Osteoblast (primary cell): ENCODE measurements around the gene RNGTT. TPM values are rescaled to one million over a fixed set of nuclear protein-coding genes. Genes with fewer than 3 reads are reported as not detected.

Source experiments
- DNase-seq: peaks from one replicate; pipeline ENCODE4 v3.0.0; 2011; ENCODE audit warnings: low spot score, mixed read lengths; ENCODE audit not compliant: insufficient read length; ENCODE audit errors: missing footprints
- H2AFZ ChIP-seq: 2 replicates; pipeline ENCODE4 v1.6.0; 2011; ENCODE audit warnings: mild to moderate bottlenecking, low read length
- H3K27ac ChIP-seq: 2 replicates; pipeline ENCODE4 v1.5.1; 2011; ENCODE audit warnings: mild to moderate bottlenecking, low read depth, low read length, moderate library complexity
- H3K27me3 ChIP-seq: 2 replicates; pipeline ENCODE4 v1.6.0; 2012; ENCODE audit warnings: mild to moderate bottlenecking, control low read depth, inconsistent platforms, low read length, moderate library complexity; ENCODE audit not compliant: insufficient read depth
- H3K36me3 ChIP-seq: 2 replicates; pipeline ENCODE4 v1.5.1; 2011; ENCODE audit warnings: mild to moderate bottlenecking, low read length, control low read depth, moderate library complexity; ENCODE audit not compliant: insufficient read depth
- H3K4me1 ChIP-seq: 2 replicates; pipeline ENCODE4 v1.5.1; 2011; ENCODE audit warnings: mild to moderate bottlenecking, low read length, control low read depth, moderate library complexity; ENCODE audit not compliant: insufficient read depth
- H3K4me2 ChIP-seq: 2 replicates; pipeline ENCODE4 v1.6.0; 2011; ENCODE audit warnings: mild to moderate bottlenecking, low read length; ENCODE audit not compliant: insufficient read depth
- H3K4me3 ChIP-seq: fragments of 200-600 bp; sonication (generic); 3 replicates; pipeline ENCODE4 v1.5.1; 2012; ENCODE audit warnings: mild to moderate bottlenecking, low read length, inconsistent platforms; ENCODE audit not compliant: insufficient read depth
- H3K79me2 ChIP-seq: 2 replicates; pipeline ENCODE4 v1.6.0; 2012; ENCODE audit warnings: mild to moderate bottlenecking, low read length, control low read depth, inconsistent platforms; ENCODE audit not compliant: insufficient read depth
- H3K9me3 ChIP-seq: 2 replicates; pipeline ENCODE4 v1.5.1; 2011; ENCODE audit warnings: low read depth, low read length, control low read depth
- H4K20me1 ChIP-seq: 2 replicates; pipeline ENCODE4 v1.6.0; 2012; ENCODE audit warnings: mild to moderate bottlenecking, low read length, control low read depth; ENCODE audit not compliant: insufficient read depth
- CTCF ChIP-seq: IDR thresholded peaks from 2 replicates; pipeline ENCODE4 v1.5.1; 2011; ENCODE audit warnings: mild to moderate bottlenecking, low read depth, low read length, moderate library complexity; ENCODE audit errors: extremely low read depth
- total RNA-seq: library from RNA; depleted of rRNA; stranded (reverse); fragments of >200 nt; gene quantifications from 2 replicates; pipeline ENCODE4 v1.2.3, GENCODE V29; 2012

RNGTT gene
- total RNA-seq, 1 donor: 19.2 TPM

GRCh38 chr6:88641178-88641903, 322.1 kb downstream of the RNGTT start:
- DNase-seq: no peak

GRCh38 chr6:88637761-88638545, 325.5 kb downstream of the RNGTT start:
- Histone ChIP-seq H3K79me2 (no peaks in the 10 kb centered on the region), H3K4me3 (no peak overlapping the region), H4K20me1 (no peaks in the 10 kb centered on the region), H3K9me3 (no peaks in the 10 kb centered on the region), H3K27me3 (no peaks in the 10 kb centered on the region), H3K36me3 (no peaks in the 10 kb centered on the region), H2AFZ (no peak overlapping the region), H3K4me2 (no peak overlapping the region), H3K4me1 (no peaks in the 10 kb centered on the region), H3K27ac (no peak overlapping the region)
- no peak for DNase-seq
- no peak for TF ChIP-seq CTCF

More at GRCh38 chr6:88641178-88641903, 322.1 kb downstream of the RNGTT start:
- H3K4me3 ChIP-seq: no peak overlapping the region
- H3K27me3 ChIP-seq: no peaks in the 10 kb centered on the region
- H3K4me1 ChIP-seq: no peaks in the 10 kb centered on the region
- no peaks in the 10 kb centered on the region for H3K36me3 ChIP-seq
- no peaks in the 10 kb centered on the region for H3K9me3 ChIP-seq
- TF ChIP-seq CTCF: no peak
- no peak overlapping the region for H3K4me2 ChIP-seq
- no peaks in the 10 kb centered on the region for H3K79me2 ChIP-seq
- no peaks in the 10 kb centered on the region for H4K20me1 ChIP-seq
- H3K27ac ChIP-seq: no peak overlapping the region
- no peak overlapping the region for H2AFZ ChIP-seq

GRCh38 chr6:88636871-88637270, 326.5 kb downstream of the RNGTT start:
- Histone ChIP-seq H3K4me1 (no peaks in the 10 kb centered on the region), H2AFZ (no peak overlapping the region), H3K4me3 (no peak overlapping the region), H3K36me3 (no peaks in the 10 kb centered on the region), H3K79me2 (no peaks in the 10 kb centered on the region), H3K9me3 (no peaks in the 10 kb centered on the region), H3K4me2 (no peak overlapping the region), H3K27me3 (no peaks in the 10 kb centered on the region), H3K27ac (no peak overlapping the region), H4K20me1 (no peaks in the 10 kb centered on the region)
- no peak for DNase-seq
- no peak for TF ChIP-seq CTCF

- DNase-seq: no peak
- no peaks in the 10 kb centered on the region for H3K79me2 ChIP-seq
- H3K4me3 ChIP-seq: no peak overlapping the region
- H3K4me1 ChIP-seq: no peaks in the 10 kb centered on the region
- H3K27me3 ChIP-seq: no peaks in the 10 kb centered on the region
- no peaks in the 10 kb centered on the region for H3K36me3 ChIP-seq
- no peak for TF ChIP-seq CTCF
- H2AFZ ChIP-seq: no peak overlapping the region
- no peak overlapping the region for H3K4me2 ChIP-seq
- no peak overlapping the region for H3K27ac ChIP-seq
- H3K9me3 ChIP-seq: no peaks in the 10 kb centered on the region
- no peaks in the 10 kb centered on the region for H4K20me1 ChIP-seq
Observed at GRCh38 chr6:88633782-88634181, 329.6 kb downstream of the RNGTT start.
